ENCODE results near the gene APBB3. TPM values are rescaled to one million over a fixed set of nuclear protein-coding genes. Genes with fewer than 3 reads are reported as not detected.

APBB3 gene
- total RNA-seq, 1 experiment from 2014 or later = 25.1 TPM

GRCh38 chr5:140573683-140574082 is 9.3 kb upstream of the APBB3 start:
- Mint-ChIP-seq H3K9me3 (ENCODE audit: unreplicated experiment) (no peaks in the 10 kb centered on the region), H3K4me1 (ENCODE audit: low read depth, unreplicated experiment) (peaks cover 19% of the 10 kb centered on the region), H3K36me3 (ENCODE audit: insufficient read depth, unreplicated experiment) (peaks cover 9% of the 10 kb centered on the region), H3K4me3 (ENCODE audit: unreplicated experiment) (no peak overlapping the region), H3K27ac (ENCODE audit: unreplicated experiment) (no peak overlapping the region), H3K27me3 (ENCODE audit: insufficient read depth, unreplicated experiment) (no peaks in the 10 kb centered on the region)
- ChIA-PET POLR2A (interaction anchor here (0.8 kb wide), 1 partner anchor 16 kb away, joined by 3 read pairs; no protein-coding TSS in a partner anchor), CTCF (no interaction called here)
- intact Hi-C loops (cut with micrococcal nuclease; ENCODE audit: unreplicated experiment) = no loop called here
- DNase-seq = no peak
- no peaks in the 10 kb centered on the region for H3K27me3 ChIP-seq (replicated peaks; ENCODE audit: control insufficient read depth, insufficient read depth, low read length)
- no peak overlapping the region for H3K4me3 ChIP-seq (ENCODE audit: low read depth, low read length)
- H3K36me3 ChIP-seq (ENCODE audit: control insufficient read depth, insufficient read depth, low read length) = no peaks in the 10 kb centered on the region
- TF ChIP-seq, protein P1, sequence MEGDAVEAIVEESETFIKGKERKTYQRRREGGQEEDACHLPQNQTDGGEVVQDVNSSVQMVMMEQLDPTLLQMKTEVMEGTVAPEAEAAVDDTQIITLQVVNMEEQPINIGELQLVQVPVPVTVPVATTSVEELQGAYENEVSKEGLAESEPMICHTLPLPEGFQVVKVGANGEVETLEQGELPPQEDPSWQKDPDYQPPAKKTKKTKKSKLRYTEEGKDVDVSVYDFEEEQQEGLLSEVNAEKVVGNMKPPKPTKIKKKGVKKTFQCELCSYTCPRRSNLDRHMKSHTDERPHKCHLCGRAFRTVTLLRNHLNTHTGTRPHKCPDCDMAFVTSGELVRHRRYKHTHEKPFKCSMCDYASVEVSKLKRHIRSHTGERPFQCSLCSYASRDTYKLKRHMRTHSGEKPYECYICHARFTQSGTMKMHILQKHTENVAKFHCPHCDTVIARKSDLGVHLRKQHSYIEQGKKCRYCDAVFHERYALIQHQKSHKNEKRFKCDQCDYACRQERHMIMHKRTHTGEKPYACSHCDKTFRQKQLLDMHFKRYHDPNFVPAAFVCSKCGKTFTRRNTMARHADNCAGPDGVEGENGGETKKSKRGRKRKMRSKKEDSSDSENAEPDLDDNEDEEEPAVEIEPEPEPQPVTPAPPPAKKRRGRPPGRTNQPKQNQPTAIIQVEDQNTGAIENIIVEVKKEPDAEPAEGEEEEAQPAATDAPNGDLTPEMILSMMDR (IDR thresholded peaks at IDR 0.05; ENCODE audit: insufficient read depth in 1 of 2, low read depth in 1 of 2, low read length in 1 of 2, severe bottlenecking in 1 of 2, unreplicated experiment in 1 of 2) = no peak
- peaks cover 7% of the 10 kb centered on the region for H3K4me1 ChIP-seq
- H3K9me3 ChIP-seq = no peaks in the 10 kb centered on the region; the same call in 1 of the 2 replicates
- no TSS peak for BruUV-seq (replicated peaks)

DNA sequence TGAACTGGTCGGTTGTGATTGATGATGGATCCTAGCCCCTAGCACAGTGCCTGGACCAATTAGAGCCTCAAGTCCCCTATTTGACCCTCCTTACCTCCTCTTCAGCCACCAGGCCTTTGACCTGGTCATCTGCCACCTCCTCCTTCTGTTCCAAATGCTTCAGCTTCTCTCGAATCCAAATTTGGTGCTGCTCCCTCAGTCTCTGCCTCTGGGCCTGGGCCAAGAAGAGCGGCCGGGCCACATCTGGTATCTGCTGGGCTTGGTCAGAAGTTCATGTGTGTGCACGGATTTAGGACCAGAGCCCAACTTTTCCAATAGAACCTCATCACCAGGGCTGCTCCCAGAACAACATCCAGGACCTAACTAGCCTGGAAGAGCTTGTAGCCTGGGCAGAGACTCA is 6.7 kb upstream of the APBB3 start:
- TF ChIP-seq, protein P1 (IDR thresholded peaks at IDR 0.05; ENCODE audit: insufficient read depth in 1 of 2, low read depth in 1 of 2, low read length in 1 of 2, severe bottlenecking in 1 of 2, unreplicated experiment in 1 of 2) = no peak
- H3K4me1 Mint-ChIP-seq (ENCODE audit: low read depth, unreplicated experiment) = peaks cover 20% of the 10 kb centered on the region
- no TSS peak for BruUV-seq (replicated peaks)
- peaks cover 28% of the 10 kb centered on the region for H3K36me3 Mint-ChIP-seq (ENCODE audit: insufficient read depth, unreplicated experiment)
- no peaks in the 10 kb centered on the region for H3K27me3 Mint-ChIP-seq (ENCODE audit: insufficient read depth, unreplicated experiment)
- ChIA-PET CTCF (interaction anchor here (0.6 kb wide), 1 partner anchor 152 kb away, joined by 4 read pairs; no protein-coding TSS in a partner anchor), POLR2A (interaction anchor here (0.6 kb wide), 1 partner anchor 207 kb away, joined by 3 read pairs; no protein-coding TSS in a partner anchor)
- H3K27me3 ChIP-seq (replicated peaks; ENCODE audit: control insufficient read depth, insufficient read depth, low read length) = no peaks in the 10 kb centered on the region
- H3K4me3 Mint-ChIP-seq (ENCODE audit: unreplicated experiment) = no peak overlapping the region
- DNase-seq = no peak
- H3K4me1 ChIP-seq = peaks cover under 1% of the 10 kb centered on the region; the same call in 1 of the 2 replicates
- no peaks in the 10 kb centered on the region for H3K9me3 ChIP-seq
- H3K27ac Mint-ChIP-seq (ENCODE audit: unreplicated experiment) = no peak overlapping the region
- H3K9me3 Mint-ChIP-seq (ENCODE audit: unreplicated experiment) = no peaks in the 10 kb centered on the region
- H3K4me3 ChIP-seq (ENCODE audit: low read depth, low read length) = no peak overlapping the region
- H3K36me3 ChIP-seq (ENCODE audit: control insufficient read depth, insufficient read depth, low read length) = no peaks in the 10 kb centered on the region
- intact Hi-C loops (cut with micrococcal nuclease; ENCODE audit: unreplicated experiment) = no loop called here

- TF ChIP-seq, protein P1 (IDR thresholded peaks at IDR 0.05; ENCODE audit: insufficient read depth in 1 of 2, low read depth in 1 of 2, low read length in 1 of 2, severe bottlenecking in 1 of 2, unreplicated experiment in 1 of 2) = no peak
- Histone ChIP-seq H3K4me1 (no peaks in the 10 kb centered on the region; the same call in 1 of the 2 replicates), H3K36me3 (ENCODE audit: control insufficient read depth, insufficient read depth, low read length) (no peaks in the 10 kb centered on the region), H3K9me3 (no peaks in the 10 kb centered on the region), H3K4me3 (ENCODE audit: low read depth, low read length) (no peak overlapping the region), H3K27me3 (replicated peaks; ENCODE audit: control insufficient read depth, insufficient read depth, low read length) (no peaks in the 10 kb centered on the region)
- ChIA-PET CTCF (interaction anchor here (0.6 kb wide), 1 partner anchor 151 kb away, joined by 4 read pairs; no protein-coding TSS in a partner anchor), POLR2A (interaction anchor here (0.6 kb wide), 1 partner anchor 206 kb away, joined by 3 read pairs; no protein-coding TSS in a partner anchor)
- intact Hi-C loops (cut with micrococcal nuclease; ENCODE audit: unreplicated experiment) = no loop called here
- H3K27me3 Mint-ChIP-seq (ENCODE audit: insufficient read depth, unreplicated experiment) = no peaks in the 10 kb centered on the region
- no TSS peak for BruUV-seq (replicated peaks)
- no peak for DNase-seq
- peak overlapping the region; percentile 42 for H3K27ac Mint-ChIP-seq (ENCODE audit: unreplicated experiment)
- H3K9me3 Mint-ChIP-seq (ENCODE audit: unreplicated experiment) = no peaks in the 10 kb centered on the region
- peaks cover 33% of the 10 kb centered on the region for H3K36me3 Mint-ChIP-seq (ENCODE audit: insufficient read depth, unreplicated experiment)
- H3K4me3 Mint-ChIP-seq (ENCODE audit: unreplicated experiment) = no peak overlapping the region
- H3K4me1 Mint-ChIP-seq (ENCODE audit: low read depth, unreplicated experiment) = peaks cover 26% of the 10 kb centered on the region
Measured at GRCh38 chr5:140570488-140570887, 6.1 kb upstream of the APBB3 start.
